ENCODE measurements around the gene DOK4. TPM values are rescaled to one million over a fixed set of nuclear protein-coding genes. Genes with fewer than 3 reads are reported as not detected.

DOK4 gene
- total and polyA plus RNA-seq, 2 donors (not counting 3 experiments of a cell fraction or from before 2014, with no cell fraction given) = 22.3 to 23.4 TPM

DNA sequence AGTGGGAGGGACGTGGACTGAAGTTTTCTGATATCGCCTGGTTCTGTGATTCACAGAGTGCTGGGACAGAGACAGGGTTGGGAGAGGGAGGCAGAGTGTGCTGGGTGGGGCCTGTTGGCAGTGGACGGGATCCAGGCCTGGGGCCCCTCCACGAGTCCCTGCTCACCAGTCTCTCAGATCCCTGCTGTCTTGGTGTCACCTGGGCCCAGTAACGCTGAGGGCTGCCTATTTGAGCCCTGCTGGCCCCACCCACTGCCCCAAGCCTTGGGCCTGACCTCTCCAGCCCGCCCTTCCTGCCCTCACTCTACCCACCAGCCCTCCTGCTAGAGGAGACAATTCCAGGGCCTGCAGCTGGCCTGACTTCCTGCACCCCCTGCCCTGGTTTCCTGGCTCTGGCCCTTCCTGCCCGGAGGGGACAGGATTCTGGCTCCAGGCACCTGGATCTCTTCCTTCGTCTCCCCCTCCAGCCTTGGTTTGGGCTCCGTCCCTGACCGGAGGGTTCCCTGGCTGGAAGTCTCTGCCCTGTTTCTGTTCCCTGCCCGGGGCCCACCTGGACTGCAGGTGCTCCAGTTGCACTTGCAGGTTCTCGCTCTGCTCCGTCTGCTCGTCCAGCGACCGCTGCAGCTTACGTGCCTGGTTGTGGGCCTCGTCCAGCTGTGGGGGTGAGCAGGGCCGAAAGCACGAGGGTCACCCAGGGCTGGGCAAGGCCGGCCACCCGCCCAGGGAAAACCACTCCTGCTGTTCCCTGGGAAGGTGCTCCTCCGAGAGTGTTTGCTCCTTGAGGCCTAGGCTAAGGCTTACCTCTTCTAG is 28.7 kb upstream of the DOK4 start:
- no peaks in the 10 kb centered on the region for H3K79me2 ChIP-seq (ENCODE audit: control insufficient read depth, insufficient read depth, low read length)
- H3K27ac ChIP-seq (ENCODE audit: insufficient read depth, low read depth, low read length) = no peak overlapping the region
- H2AFZ ChIP-seq (ENCODE audit: low read depth, low read length) = no peak overlapping the region
- peaks cover 0 to 4% of the 10 kb centered on the region in 2 experiments for H3K36me3 ChIP-seq (ENCODE audit: control insufficient read depth in 2 of 2, extremely low read depth in 1 of 2, insufficient read depth in 2 of 2, low read length in 2 of 2)
- no peaks in the 10 kb centered on the region for H3K9me1 ChIP-seq (replicated peaks; ENCODE audit: control insufficient read depth, extremely low read depth, insufficient read depth, low read length)
- no peak overlapping the region for H3K9ac ChIP-seq (replicated peaks; ENCODE audit: extremely low read depth, insufficient read depth, low read length)
- H3K4me3 ChIP-seq (replicated peaks in 1 of 3; ENCODE audit: insufficient read depth in 1 of 3, low read depth in 1 of 3, low read length in 3 of 3) = no peak overlapping the region
- no peaks in the 10 kb centered on the region for H3K27me3 ChIP-seq (ENCODE audit: control insufficient read depth in 2 of 2, insufficient read depth in 2 of 2, low read length in 2 of 2)
- DNase-seq (ENCODE audit: low read depth, low spot score) (no peak), FAIRE-seq (no peak)
- ChIA-PET CTCF (interaction anchor here (1.2 kb wide), 2 partner anchors 52 to 98 kb away, joined by 3 read pairs; partner anchors contain the start of gene POLR2C), POLR2A (no interaction called here)
- H3K4me2 ChIP-seq (ENCODE audit: insufficient read depth, low read length) = no peak overlapping the region
- TF ChIP-seq, protein P1, sequence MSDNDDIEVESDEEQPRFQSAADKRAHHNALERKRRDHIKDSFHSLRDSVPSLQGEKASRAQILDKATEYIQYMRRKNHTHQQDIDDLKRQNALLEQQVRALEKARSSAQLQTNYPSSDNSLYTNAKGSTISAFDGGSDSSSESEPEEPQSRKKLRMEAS (IDR thresholded peaks at IDR 0.05; ENCODE audit: insufficient read depth, insufficient read length) = no peak
- no peak for TF ChIP-seq POLR2A (IDR thresholded peaks at IDR 0.05; ENCODE audit: low read depth, low read length)
- TF ChIP-seq MYC (IDR thresholded peaks at IDR 0.05; ENCODE audit: low read depth, low read length) = no peak
- no peak for TF ChIP-seq GATA2 (IDR thresholded peaks at IDR 0.05; ENCODE audit: insufficient read depth, insufficient read length, low read depth, low read length)
- no peak for TF ChIP-seq POLR2AphosphoS5 (IDR thresholded peaks at IDR 0.05; ENCODE audit: insufficient read depth, low read depth, low read length)
- no peak for TF ChIP-seq EZH2 (IDR thresholded peaks at IDR 0.05; ENCODE audit: borderline replicate concordance, low read depth, low read length, severe bottlenecking)
- no peak for TF ChIP-seq FOS (IDR thresholded peaks at IDR 0.05; ENCODE audit: borderline replicate concordance, insufficient read depth, low read length)
- TF ChIP-seq, protein P2, sequence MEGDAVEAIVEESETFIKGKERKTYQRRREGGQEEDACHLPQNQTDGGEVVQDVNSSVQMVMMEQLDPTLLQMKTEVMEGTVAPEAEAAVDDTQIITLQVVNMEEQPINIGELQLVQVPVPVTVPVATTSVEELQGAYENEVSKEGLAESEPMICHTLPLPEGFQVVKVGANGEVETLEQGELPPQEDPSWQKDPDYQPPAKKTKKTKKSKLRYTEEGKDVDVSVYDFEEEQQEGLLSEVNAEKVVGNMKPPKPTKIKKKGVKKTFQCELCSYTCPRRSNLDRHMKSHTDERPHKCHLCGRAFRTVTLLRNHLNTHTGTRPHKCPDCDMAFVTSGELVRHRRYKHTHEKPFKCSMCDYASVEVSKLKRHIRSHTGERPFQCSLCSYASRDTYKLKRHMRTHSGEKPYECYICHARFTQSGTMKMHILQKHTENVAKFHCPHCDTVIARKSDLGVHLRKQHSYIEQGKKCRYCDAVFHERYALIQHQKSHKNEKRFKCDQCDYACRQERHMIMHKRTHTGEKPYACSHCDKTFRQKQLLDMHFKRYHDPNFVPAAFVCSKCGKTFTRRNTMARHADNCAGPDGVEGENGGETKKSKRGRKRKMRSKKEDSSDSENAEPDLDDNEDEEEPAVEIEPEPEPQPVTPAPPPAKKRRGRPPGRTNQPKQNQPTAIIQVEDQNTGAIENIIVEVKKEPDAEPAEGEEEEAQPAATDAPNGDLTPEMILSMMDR (IDR thresholded peaks at IDR 0.05; ENCODE audit: extremely low read depth in 1 of 2, insufficient read depth in 1 of 2, low read depth in 1 of 2, low read length in 2 of 2) = no peak
- TF ChIP-seq JUN (IDR thresholded peaks at IDR 0.05; ENCODE audit: borderline replicate concordance, insufficient read depth, insufficient read length, low read depth) = no peak
- no peaks in the 10 kb centered on the region for H3K9me3 ChIP-seq (replicated peaks; ENCODE audit: control insufficient read depth, insufficient read depth, low read length)
- no peaks in the 10 kb centered on the region for H4K20me1 ChIP-seq (replicated peaks; ENCODE audit: control insufficient read depth, extremely low read depth, insufficient read depth, low read length)
- intact Hi-C loops (cut with micrococcal nuclease) = no loop called here
- H3K4me1 ChIP-seq (ENCODE audit: control insufficient read depth, extremely low read depth, insufficient read depth, low read length) = peaks cover 7% of the 10 kb centered on the region
- BruUV-seq (replicated peaks) = no TSS peak
- dilution Hi-C loops (cut with MboI; ENCODE audit: extremely low pct_ligation_motif_present, low sequenced_read_pairs) = no loop called here

Measured in endothelial cell of umbilical vein (primary cell).